DMS79 (cell line): Measurements from ENCODE around the gene IL24.

Experiments used
- DNase-seq: peaks from one replicate; lab custom pipeline; 2025; lab: John Stamatoyannopoulos, UW

The IL24 gene

GRCh38 chr1:206925106-206925736 lies 28.0 kb downstream of the IL24 start:
- no peak for DNase-seq

- DNase-seq, result no peak
Measured at GRCh38 chr1:206926286-206926685, 29.0 kb downstream of the IL24 start.

GRCh38 chr1:206929524-206929923 lies 32.3 kb downstream of the IL24 start:
- DNase-seq, result no peak

- DNase-seq, result no peak
Measured at GRCh38 chr1:206930210-206930798, 33.1 kb downstream of the IL24 start.

GRCh38 chr1:206931709-206932108 lies 34.5 kb downstream of the IL24 start:
- DNase-seq, result no peak

GRCh38 chr1:206932177-206932576 lies 34.9 kb downstream of the IL24 start:
- no peak for DNase-seq

GRCh38 chr1:206933333-206933945 lies 36.2 kb downstream of the IL24 start:
- no peak for DNase-seq

- DNase-seq, result no peak
Measured at GRCh38 chr1:206935491-206936067, 38.3 kb downstream of the IL24 start.

GRCh38 chr1:206937425-206937824 lies 40.2 kb downstream of the IL24 start:
- DNase-seq, result no peak

- DNase-seq, result no peak
Measured at GRCh38 chr1:206939131-206939530, 41.9 kb downstream of the IL24 start.

- DNase-seq, result no peak
Measured at GRCh38 chr1:206939841-206940587, 42.8 kb downstream of the IL24 start.

GRCh38 chr1:206940588-206940936 lies 43.3 kb downstream of the IL24 start:
- no peak for DNase-seq

GRCh38 chr1:206941766-206942418 lies 44.6 kb downstream of the IL24 start:
- no peak for DNase-seq

GRCh38 chr1:206944703-206945102 lies 47.5 kb downstream of the IL24 start:
- DNase-seq, result no peak

- DNase-seq, result no peak
Measured at GRCh38 chr1:206945779-206946178, 48.5 kb downstream of the IL24 start.

GRCh38 chr1:206946261-206946660 lies 49.0 kb downstream of the IL24 start, which contains the start of gene PIGR:
Gene PIGR (minus strand): TSS chr1:206946466. CDS start chr1:206940531, 5,935 bp downstream.
- no peak for DNase-seq

- DNase-seq, result no peak
Measured at GRCh38 chr1:206947255-206947654, 50.0 kb downstream of the IL24 start.

- DNase-seq, result no peak
Measured at GRCh38 chr1:206949208-206949607, 52.0 kb downstream of the IL24 start.

GRCh38 chr1:206949641-206950040 lies 52.4 kb downstream of the IL24 start:
- no peak for DNase-seq

GRCh38 chr1:206951318-206952100 lies 54.3 kb downstream of the IL24 start:
- no peak for DNase-seq

GRCh38 chr1:206952171-206952570 lies 54.9 kb downstream of the IL24 start:
- no peak for DNase-seq
